Measurements from ENCODE around the gene MEF2C. TPM values are rescaled to one million over a fixed set of nuclear protein-coding genes. Genes with fewer than 3 reads are reported as not detected.

Gene MEF2C
- total RNA-seq, 2 donors from 2014 or later = 94.0 to 104 TPM

GRCh38 chr5:88819301-88819999 lies 63.5 kb downstream of the MEF2C start:
- Histone ChIP-seq H3K4me1 (ENCODE audit: control insufficient read depth in 1 of 2, low read depth in 2 of 2) (peaks cover 52 to 70% of the 10 kb centered on the region in 2 donors), H3K4me3 (no peak overlapping the region), H3K27me3 (replicated peaks; ENCODE audit: insufficient read depth) (no peaks in the 10 kb centered on the region), H3K36me3 (no peaks in the 10 kb centered on the region), H3K27ac (no peak overlapping the region), H3K9me3 (no peaks in the 10 kb centered on the region)
- TF ChIP-seq, protein P1, sequence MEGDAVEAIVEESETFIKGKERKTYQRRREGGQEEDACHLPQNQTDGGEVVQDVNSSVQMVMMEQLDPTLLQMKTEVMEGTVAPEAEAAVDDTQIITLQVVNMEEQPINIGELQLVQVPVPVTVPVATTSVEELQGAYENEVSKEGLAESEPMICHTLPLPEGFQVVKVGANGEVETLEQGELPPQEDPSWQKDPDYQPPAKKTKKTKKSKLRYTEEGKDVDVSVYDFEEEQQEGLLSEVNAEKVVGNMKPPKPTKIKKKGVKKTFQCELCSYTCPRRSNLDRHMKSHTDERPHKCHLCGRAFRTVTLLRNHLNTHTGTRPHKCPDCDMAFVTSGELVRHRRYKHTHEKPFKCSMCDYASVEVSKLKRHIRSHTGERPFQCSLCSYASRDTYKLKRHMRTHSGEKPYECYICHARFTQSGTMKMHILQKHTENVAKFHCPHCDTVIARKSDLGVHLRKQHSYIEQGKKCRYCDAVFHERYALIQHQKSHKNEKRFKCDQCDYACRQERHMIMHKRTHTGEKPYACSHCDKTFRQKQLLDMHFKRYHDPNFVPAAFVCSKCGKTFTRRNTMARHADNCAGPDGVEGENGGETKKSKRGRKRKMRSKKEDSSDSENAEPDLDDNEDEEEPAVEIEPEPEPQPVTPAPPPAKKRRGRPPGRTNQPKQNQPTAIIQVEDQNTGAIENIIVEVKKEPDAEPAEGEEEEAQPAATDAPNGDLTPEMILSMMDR (IDR thresholded peaks at IDR 0.05) = no peak
- DNase-seq (ENCODE audit: low spot score) (no peak), ATAC-seq (ENCODE audit: insufficient number of reproducible peaks, low FRiP score, low read depth) (no peak)

- H3K27me3 ChIP-seq (replicated peaks; ENCODE audit: insufficient read depth) = no peaks in the 10 kb centered on the region
- no peaks in the 10 kb centered on the region for H3K36me3 ChIP-seq
- TF ChIP-seq, protein P1 (IDR thresholded peaks at IDR 0.05) = no peak
- H3K4me1 ChIP-seq (ENCODE audit: control insufficient read depth in 1 of 2, low read depth in 2 of 2) = peaks cover 52 to 72% of the 10 kb centered on the region in 2 donors
- no peak overlapping the region for H3K4me3 ChIP-seq
- no peak for ATAC-seq (ENCODE audit: insufficient number of reproducible peaks, low FRiP score, low read depth)
- DNase-seq (ENCODE audit: low spot score) = no peak
- no peak overlapping the region for H3K27ac ChIP-seq
- H3K9me3 ChIP-seq = no peaks in the 10 kb centered on the region
These were observed 64.7 kb downstream of the MEF2C start for GRCh38 chr5:88818296-88818695.

DNA sequence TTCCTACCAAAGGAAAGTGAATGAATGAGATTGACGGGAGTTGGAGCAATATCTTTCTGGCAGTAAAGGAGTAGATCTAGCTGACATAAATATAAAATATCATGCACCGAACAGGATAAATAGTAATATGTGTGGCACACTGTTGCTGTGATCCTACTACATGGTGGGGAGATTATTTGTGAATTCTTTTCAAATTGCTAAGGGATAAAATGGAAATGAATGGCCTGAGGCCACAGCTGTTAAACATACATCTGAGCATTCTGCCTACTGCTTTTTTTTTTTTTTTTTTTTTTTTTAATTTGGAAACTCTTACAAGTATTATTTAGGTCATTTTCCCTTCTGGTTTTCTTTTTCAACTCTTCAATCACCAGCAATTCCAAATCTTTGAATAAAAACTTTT lies 66.8 kb downstream of the MEF2C start:
- Histone ChIP-seq H3K36me3 (no peaks in the 10 kb centered on the region), H3K4me1 (ENCODE audit: control insufficient read depth in 1 of 2, low read depth in 2 of 2) (peaks cover 52 to 90% of the 10 kb centered on the region in 2 donors), H3K27ac (no peak overlapping the region), H3K9me3 (no peaks in the 10 kb centered on the region), H3K27me3 (replicated peaks; ENCODE audit: insufficient read depth) (no peaks in the 10 kb centered on the region), H3K4me3 (no peak overlapping the region)
- DNase-seq (ENCODE audit: low spot score) = no peak
- TF ChIP-seq, protein P1 (IDR thresholded peaks at IDR 0.05) = no peak
- ATAC-seq (ENCODE audit: insufficient number of reproducible peaks, low FRiP score, low read depth) = no peak

GRCh38 chr5:88815050-88815789 lies 67.8 kb downstream of the MEF2C start:
- no peaks in the 10 kb centered on the region for H3K36me3 ChIP-seq
- H3K27ac ChIP-seq = peak overlapping the region in 1 of 2 donors; percentile 17
- no peak for ATAC-seq (ENCODE audit: insufficient number of reproducible peaks, low FRiP score, low read depth)
- no peaks in the 10 kb centered on the region for H3K27me3 ChIP-seq (replicated peaks; ENCODE audit: insufficient read depth)
- TF ChIP-seq, protein P1 (IDR thresholded peaks at IDR 0.05) = no peak
- H3K4me1 ChIP-seq (ENCODE audit: control insufficient read depth in 1 of 2, low read depth in 2 of 2) = peaks cover 52 to 85% of the 10 kb centered on the region in 2 donors
- peak overlapping the region; percentile 23 for H3K4me3 ChIP-seq
- no peaks in the 10 kb centered on the region for H3K9me3 ChIP-seq
- no peak for DNase-seq (ENCODE audit: low spot score)

DNA sequence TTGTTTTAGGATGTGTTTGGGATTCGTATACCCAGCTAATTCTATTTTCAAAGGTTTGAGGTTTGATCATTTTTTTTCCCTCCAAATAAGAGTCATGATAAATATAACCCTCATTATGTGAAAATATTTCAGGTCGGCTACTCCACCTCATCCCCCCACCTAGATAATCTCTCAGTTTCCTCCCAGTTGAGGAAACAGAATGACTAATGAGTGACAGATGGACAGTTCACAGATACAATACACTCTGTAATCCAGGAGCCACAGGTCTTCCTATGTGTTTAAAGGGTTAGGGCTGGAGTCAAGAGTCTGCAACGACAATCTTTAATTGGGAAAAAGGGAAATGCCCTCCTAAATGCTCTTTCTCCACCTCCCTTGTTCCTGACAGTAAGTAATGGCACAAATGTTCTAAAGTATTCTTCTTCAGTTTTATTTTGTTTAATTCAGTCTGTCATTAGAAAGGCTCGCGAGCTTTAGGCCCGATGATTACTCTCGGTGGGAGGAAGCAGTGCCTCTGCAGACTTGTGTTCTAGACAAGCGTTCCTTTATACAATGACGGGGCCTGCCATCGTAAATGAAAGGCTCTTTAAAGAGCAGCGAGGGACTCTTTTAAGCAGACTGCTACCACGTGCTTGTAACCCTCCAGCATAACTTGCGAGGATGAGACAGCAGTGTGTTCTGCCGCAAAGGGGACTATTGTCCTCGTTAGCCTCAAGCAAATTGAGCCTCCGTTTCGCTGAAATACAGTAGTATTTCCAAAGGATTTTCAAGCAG lies 69.0 kb downstream of the MEF2C start:
- H3K27ac ChIP-seq = peak overlapping the region in 1 of 2 donors; percentile 14

More for the DNA sequence above, 69.0 kb downstream of the MEF2C start:
- ATAC-seq (ENCODE audit: insufficient number of reproducible peaks, low FRiP score, low read depth) (no peak), DNase-seq (ENCODE audit: low spot score) (no peak)
- no peaks in the 10 kb centered on the region for H3K36me3 ChIP-seq
- no peaks in the 10 kb centered on the region for H3K27me3 ChIP-seq (replicated peaks; ENCODE audit: insufficient read depth)
- H3K4me1 ChIP-seq (ENCODE audit: control insufficient read depth in 1 of 2, low read depth in 2 of 2) = peaks cover 47 to 76% of the 10 kb centered on the region in 2 donors
- no peaks in the 10 kb centered on the region for H3K9me3 ChIP-seq
- TF ChIP-seq, protein P1 (IDR thresholded peaks at IDR 0.05) = no peak
- no peak overlapping the region for H3K4me3 ChIP-seq
